ENCODE data around the gene HM13. TPM values are rescaled to one million over a fixed set of nuclear protein-coding genes. Genes with fewer than 3 reads are reported as not detected.

The HM13 gene
- total and polyA plus RNA-seq, 2 experiments from 2014 or later: 126 to 150 TPM

DNA sequence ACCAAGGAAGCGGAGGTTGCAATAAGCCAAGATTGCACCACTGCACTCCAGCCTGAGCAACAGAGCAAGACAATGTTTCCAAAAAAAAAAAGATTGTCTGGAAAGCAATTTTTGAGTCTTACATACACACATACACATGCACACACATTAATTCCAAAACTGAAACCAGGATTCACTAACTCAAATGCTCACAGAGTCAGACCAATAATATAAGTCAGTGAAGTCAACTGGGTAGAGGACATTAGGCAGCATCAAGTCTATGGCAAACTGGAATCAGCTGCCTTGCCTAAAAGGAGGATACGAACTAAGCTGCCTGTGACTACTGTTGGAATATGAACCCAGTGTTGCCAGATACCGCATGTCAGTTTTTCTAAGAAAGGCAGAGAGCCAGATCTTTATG lies 23.5 kb upstream of the HM13 start:
- Histone ChIP-seq H3K9me2 (ENCODE audit: insufficient read depth) (no peaks in the 10 kb centered on the region), H3K27ac (ENCODE audit: low read depth) (no peak overlapping the region), H3F3A (replicated peaks; ENCODE audit: low read depth) (peaks cover 5% of the 10 kb centered on the region; the same call in 1 of the 2 replicates), H3K36me3 (ENCODE audit: insufficient read depth) (no peaks in the 10 kb centered on the region), H3K4me1 (ENCODE audit: insufficient read depth) (peaks cover 8% of the 10 kb centered on the region; the same call in 1 of the 2 replicates), H3K4me2 (no peak overlapping the region), H3K79me2 (replicated peaks; ENCODE audit: insufficient read depth) (no peaks in the 10 kb centered on the region), H2AFZ (no peak overlapping the region), H4K20me1 (replicated peaks; ENCODE audit: insufficient read depth) (0 out of 2 replicates have a peak, but pooled peaks cover 5% of the 10 kb centered on the region), H3K27me3 (ENCODE audit: insufficient read depth) (peaks cover 29% of the 10 kb centered on the region), H3K4me3 (no peak overlapping the region)
- Mint-ChIP-seq H3K4me3 (no peak overlapping the region), H3K9me3 (peaks cover 80% of the 10 kb centered on the region), H3K36me3 (ENCODE audit: low read depth) (no peaks in the 10 kb centered on the region), H3K27ac (no peak overlapping the region), H3K27me3 (ENCODE audit: insufficient read depth, low read depth, poor library complexity) (peaks cover 13% of the 10 kb centered on the region), H3K4me1 (peaks cover 5% of the 10 kb centered on the region; the same call in 2 of the 3 replicates)
- TF ChIP-seq, protein P1, sequence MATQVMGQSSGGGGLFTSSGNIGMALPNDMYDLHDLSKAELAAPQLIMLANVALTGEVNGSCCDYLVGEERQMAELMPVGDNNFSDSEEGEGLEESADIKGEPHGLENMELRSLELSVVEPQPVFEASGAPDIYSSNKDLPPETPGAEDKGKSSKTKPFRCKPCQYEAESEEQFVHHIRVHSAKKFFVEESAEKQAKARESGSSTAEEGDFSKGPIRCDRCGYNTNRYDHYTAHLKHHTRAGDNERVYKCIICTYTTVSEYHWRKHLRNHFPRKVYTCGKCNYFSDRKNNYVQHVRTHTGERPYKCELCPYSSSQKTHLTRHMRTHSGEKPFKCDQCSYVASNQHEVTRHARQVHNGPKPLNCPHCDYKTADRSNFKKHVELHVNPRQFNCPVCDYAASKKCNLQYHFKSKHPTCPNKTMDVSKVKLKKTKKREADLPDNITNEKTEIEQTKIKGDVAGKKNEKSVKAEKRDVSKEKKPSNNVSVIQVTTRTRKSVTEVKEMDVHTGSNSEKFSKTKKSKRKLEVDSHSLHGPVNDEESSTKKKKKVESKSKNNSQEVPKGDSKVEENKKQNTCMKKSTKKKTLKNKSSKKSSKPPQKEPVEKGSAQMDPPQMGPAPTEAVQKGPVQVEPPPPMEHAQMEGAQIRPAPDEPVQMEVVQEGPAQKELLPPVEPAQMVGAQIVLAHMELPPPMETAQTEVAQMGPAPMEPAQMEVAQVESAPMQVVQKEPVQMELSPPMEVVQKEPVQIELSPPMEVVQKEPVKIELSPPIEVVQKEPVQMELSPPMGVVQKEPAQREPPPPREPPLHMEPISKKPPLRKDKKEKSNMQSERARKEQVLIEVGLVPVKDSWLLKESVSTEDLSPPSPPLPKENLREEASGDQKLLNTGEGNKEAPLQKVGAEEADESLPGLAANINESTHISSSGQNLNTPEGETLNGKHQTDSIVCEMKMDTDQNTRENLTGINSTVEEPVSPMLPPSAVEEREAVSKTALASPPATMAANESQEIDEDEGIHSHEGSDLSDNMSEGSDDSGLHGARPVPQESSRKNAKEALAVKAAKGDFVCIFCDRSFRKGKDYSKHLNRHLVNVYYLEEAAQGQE (IDR thresholded peaks at IDR 0.05; ENCODE audit: unreplicated experiment): no peak
- no peak for TF ChIP-seq POLR2AphosphoS5 (IDR thresholded peaks at IDR 0.05; ENCODE audit: low read depth)
- TF ChIP-seq ZNF331 (CRISPR knock-in tag; IDR thresholded peaks at IDR 0.05; ENCODE audit: low read depth): no peak
- TF ChIP-seq, protein P2, sequence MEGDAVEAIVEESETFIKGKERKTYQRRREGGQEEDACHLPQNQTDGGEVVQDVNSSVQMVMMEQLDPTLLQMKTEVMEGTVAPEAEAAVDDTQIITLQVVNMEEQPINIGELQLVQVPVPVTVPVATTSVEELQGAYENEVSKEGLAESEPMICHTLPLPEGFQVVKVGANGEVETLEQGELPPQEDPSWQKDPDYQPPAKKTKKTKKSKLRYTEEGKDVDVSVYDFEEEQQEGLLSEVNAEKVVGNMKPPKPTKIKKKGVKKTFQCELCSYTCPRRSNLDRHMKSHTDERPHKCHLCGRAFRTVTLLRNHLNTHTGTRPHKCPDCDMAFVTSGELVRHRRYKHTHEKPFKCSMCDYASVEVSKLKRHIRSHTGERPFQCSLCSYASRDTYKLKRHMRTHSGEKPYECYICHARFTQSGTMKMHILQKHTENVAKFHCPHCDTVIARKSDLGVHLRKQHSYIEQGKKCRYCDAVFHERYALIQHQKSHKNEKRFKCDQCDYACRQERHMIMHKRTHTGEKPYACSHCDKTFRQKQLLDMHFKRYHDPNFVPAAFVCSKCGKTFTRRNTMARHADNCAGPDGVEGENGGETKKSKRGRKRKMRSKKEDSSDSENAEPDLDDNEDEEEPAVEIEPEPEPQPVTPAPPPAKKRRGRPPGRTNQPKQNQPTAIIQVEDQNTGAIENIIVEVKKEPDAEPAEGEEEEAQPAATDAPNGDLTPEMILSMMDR (conservative IDR thresholded peaks at IDR 0.05; ENCODE audit: low read depth in 2 of 2): no peak
- TF ChIP-seq, protein P3, sequence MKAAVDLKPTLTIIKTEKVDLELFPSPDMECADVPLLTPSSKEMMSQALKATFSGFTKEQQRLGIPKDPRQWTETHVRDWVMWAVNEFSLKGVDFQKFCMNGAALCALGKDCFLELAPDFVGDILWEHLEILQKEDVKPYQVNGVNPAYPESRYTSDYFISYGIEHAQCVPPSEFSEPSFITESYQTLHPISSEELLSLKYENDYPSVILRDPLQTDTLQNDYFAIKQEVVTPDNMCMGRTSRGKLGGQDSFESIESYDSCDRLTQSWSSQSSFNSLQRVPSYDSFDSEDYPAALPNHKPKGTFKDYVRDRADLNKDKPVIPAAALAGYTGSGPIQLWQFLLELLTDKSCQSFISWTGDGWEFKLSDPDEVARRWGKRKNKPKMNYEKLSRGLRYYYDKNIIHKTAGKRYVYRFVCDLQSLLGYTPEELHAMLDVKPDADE (IDR thresholded peaks at IDR 0.05): no peak
- TF ChIP-seq EZH2phosphoT487 (IDR thresholded peaks at IDR 0.05; ENCODE audit: unreplicated experiment): no peak
- no peak for TF ChIP-seq EZH2 (IDR thresholded peaks at IDR 0.05; ENCODE audit: low read depth, unreplicated experiment)
- no peak for TF ChIP-seq CREB1 (CRISPR knock-in tag; IDR thresholded peaks at IDR 0.05; ENCODE audit: low read depth)
- TF ChIP-seq NANOG (IDR thresholded peaks at IDR 0.05; ENCODE audit: borderline replicate concordance): no peak
- TF ChIP-seq, protein P4, sequence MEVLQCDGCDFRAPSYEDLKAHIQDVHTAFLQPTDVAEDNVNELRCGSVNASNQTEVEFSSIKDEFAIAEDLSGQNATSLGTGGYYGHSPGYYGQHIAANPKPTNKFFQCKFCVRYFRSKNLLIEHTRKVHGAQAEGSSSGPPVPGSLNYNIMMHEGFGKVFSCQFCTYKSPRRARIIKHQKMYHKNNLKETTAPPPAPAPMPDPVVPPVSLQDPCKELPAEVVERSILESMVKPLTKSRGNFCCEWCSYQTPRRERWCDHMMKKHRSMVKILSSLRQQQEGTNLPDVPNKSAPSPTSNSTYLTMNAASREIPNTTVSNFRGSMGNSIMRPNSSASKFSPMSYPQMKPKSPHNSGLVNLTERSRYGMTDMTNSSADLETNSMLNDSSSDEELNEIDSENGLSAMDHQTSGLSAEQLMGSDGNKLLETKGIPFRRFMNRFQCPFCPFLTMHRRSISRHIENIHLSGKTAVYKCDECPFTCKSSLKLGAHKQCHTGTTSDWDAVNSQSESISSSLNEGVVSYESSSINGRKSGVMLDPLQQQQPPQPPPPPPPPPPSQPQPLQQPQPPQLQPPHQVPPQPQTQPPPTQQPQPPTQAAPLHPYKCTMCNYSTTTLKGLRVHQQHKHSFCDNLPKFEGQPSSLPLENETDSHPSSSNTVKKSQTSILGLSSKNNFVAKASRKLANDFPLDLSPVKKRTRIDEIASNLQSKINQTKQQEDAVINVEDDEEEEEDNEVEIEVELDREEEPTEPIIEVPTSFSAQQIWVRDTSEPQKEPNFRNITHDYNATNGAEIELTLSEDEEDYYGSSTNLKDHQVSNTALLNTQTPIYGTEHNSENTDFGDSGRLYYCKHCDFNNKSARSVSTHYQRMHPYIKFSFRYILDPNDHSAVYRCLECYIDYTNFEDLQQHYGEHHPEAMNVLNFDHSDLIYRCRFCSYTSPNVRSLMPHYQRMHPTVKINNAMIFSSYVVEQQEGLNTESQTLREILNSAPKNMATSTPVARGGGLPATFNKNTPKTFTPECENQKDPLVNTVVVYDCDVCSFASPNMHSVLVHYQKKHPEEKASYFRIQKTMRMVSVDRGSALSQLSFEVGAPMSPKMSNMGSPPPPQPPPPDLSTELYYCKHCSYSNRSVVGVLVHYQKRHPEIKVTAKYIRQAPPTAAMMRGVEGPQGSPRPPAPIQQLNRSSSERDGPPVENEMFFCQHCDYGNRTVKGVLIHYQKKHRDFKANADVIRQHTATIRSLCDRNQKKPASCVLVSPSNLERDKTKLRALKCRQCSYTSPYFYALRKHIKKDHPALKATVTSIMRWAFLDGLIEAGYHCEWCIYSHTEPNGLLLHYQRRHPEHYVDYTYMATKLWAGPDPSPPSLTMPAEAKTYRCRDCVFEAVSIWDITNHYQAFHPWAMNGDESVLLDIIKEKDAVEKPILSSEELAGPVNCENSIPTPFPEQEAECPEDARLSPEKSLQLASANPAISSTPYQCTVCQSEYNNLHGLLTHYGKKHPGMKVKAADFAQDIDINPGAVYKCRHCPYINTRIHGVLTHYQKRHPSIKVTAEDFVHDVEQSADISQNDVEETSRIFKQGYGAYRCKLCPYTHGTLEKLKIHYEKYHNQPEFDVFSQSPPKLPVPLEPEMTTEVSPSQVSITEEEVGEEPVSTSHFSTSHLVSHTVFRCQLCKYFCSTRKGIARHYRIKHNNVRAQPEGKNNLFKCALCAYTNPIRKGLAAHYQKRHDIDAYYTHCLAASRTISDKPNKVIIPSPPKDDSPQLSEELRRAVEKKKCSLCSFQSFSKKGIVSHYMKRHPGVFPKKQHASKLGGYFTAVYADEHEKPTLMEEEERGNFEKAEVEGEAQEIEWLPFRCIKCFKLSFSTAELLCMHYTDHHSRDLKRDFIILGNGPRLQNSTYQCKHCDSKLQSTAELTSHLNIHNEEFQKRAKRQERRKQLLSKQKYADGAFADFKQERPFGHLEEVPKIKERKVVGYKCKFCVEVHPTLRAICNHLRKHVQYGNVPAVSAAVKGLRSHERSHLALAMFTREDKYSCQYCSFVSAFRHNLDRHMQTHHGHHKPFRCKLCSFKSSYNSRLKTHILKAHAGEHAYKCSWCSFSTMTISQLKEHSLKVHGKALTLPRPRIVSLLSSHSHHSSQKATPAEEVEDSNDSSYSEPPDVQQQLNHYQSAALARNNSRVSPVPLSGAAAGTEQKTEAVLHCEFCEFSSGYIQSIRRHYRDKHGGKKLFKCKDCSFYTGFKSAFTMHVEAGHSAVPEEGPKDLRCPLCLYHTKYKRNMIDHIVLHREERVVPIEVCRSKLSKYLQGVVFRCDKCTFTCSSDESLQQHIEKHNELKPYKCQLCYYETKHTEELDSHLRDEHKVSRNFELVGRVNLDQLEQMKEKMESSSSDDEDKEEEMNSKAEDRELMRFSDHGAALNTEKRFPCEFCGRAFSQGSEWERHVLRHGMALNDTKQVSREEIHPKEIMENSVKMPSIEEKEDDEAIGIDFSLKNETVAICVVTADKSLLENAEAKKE (CRISPR knock-in tag; IDR thresholded peaks at IDR 0.05): no peak
- no peak for DNase-seq (ENCODE audit: low spot score)
- no peak for ATAC-seq

Measured in GM23338 (cell line).